Prostate gland (tissue), 2 donors: ENCODE results near the gene IFNGR1.

Source experiments
- POLR2A ChIP-seq: fragments of 450-650 bp; IDR thresholded peaks from one replicate; pipeline ENCODE4 v1.6.1; 2016; ENCODE audit warnings: antibody characterized with exemption, mild to moderate bottlenecking
- TF ChIP-seq, protein P1 (sequence below), 4 experiments: fragments of 200-600 bp in 2 of 4; fragments of 450-650 bp in 2 of 4; sonication (generic) in 2 of 4; IDR thresholded peaks; 1 replicate in 3 of 4; 2 replicates in 1 of 4; pipeline ENCODE4 v1.5.1; 2016 to 2019; ENCODE audit warnings: antibody characterized with exemption in 4 of 4, mild to moderate bottlenecking in 2 of 4, moderate library complexity in 2 of 4

DNA sequence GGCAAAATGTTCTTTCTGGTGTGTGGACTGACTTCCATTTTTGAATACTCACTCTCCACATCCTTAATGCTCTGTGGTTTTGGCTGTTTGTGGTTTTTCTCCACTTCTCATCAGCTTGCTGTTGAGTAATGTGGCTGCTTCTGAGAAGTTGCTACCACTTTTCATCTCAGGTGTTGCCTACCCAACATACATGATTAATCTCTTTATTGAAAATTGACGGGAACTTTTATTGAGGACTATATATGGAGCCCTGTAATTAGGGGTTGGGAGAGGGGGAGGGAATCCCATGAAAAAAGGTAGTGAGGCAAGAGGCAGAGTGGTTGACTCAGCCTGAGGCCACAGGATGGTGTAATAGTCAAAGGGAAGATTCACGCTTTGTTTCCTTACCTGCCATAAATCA, 63.4 kb downstream of the IFNGR1 start:
- TF ChIP-seq, protein P1, sequence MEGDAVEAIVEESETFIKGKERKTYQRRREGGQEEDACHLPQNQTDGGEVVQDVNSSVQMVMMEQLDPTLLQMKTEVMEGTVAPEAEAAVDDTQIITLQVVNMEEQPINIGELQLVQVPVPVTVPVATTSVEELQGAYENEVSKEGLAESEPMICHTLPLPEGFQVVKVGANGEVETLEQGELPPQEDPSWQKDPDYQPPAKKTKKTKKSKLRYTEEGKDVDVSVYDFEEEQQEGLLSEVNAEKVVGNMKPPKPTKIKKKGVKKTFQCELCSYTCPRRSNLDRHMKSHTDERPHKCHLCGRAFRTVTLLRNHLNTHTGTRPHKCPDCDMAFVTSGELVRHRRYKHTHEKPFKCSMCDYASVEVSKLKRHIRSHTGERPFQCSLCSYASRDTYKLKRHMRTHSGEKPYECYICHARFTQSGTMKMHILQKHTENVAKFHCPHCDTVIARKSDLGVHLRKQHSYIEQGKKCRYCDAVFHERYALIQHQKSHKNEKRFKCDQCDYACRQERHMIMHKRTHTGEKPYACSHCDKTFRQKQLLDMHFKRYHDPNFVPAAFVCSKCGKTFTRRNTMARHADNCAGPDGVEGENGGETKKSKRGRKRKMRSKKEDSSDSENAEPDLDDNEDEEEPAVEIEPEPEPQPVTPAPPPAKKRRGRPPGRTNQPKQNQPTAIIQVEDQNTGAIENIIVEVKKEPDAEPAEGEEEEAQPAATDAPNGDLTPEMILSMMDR (IDR thresholded peaks at IDR 0.05) = no peak
- no peak for TF ChIP-seq POLR2A
